ENCODE data around the gene NRROS.

DNA sequence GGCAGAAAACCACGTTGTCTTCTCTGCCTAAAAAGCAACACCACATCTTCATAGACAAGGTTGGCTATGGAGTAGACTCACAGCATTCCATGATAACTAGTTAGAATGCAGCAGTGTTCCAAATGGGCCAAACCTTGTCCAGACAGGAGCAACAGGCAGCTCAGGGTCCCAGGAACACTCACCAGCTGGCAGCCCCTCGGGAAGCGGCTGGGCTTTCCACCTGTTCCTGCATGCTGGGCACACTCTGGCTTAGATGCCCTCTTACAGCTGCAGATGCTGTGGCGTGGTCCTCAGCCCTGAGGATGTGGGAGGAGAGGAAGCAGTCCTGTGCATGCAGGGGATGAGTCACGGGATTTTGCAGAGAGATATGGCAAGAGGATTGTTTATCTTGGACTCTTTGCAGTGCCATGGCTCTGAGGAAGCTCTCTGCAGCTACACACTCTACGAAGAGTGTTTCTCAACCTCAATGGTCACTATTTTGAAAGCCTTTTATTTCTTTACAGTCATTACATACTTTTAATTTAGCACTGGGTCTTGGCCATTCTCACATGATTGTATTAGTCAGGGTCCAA is 11.3 kb downstream of the NRROS start:
- TF ChIP-seq, protein P1, sequence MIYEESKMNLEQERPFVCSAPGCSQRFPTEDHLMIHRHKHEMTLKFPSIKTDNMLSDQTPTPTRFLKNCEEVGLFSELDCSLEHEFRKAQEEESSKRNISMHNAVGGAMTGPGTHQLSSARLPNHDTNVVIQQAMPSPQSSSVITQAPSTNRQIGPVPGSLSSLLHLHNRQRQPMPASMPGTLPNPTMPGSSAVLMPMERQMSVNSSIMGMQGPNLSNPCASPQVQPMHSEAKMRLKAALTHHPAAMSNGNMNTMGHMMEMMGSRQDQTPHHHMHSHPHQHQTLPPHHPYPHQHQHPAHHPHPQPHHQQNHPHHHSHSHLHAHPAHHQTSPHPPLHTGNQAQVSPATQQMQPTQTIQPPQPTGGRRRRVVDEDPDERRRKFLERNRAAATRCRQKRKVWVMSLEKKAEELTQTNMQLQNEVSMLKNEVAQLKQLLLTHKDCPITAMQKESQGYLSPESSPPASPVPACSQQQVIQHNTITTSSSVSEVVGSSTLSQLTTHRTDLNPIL (CRISPR knock-in tag; IDR thresholded peaks at IDR 0.05; ENCODE audit: low read depth) = no peak
- TF ChIP-seq ZFP3 (CRISPR knock-in tag; IDR thresholded peaks at IDR 0.05) (no peak), ZFP30 (CRISPR knock-in tag; IDR thresholded peaks at IDR 0.05) (no peak), RARB (CRISPR knock-in tag; IDR thresholded peaks at IDR 0.05) (no peak)
- TF ChIP-seq, protein P2, sequence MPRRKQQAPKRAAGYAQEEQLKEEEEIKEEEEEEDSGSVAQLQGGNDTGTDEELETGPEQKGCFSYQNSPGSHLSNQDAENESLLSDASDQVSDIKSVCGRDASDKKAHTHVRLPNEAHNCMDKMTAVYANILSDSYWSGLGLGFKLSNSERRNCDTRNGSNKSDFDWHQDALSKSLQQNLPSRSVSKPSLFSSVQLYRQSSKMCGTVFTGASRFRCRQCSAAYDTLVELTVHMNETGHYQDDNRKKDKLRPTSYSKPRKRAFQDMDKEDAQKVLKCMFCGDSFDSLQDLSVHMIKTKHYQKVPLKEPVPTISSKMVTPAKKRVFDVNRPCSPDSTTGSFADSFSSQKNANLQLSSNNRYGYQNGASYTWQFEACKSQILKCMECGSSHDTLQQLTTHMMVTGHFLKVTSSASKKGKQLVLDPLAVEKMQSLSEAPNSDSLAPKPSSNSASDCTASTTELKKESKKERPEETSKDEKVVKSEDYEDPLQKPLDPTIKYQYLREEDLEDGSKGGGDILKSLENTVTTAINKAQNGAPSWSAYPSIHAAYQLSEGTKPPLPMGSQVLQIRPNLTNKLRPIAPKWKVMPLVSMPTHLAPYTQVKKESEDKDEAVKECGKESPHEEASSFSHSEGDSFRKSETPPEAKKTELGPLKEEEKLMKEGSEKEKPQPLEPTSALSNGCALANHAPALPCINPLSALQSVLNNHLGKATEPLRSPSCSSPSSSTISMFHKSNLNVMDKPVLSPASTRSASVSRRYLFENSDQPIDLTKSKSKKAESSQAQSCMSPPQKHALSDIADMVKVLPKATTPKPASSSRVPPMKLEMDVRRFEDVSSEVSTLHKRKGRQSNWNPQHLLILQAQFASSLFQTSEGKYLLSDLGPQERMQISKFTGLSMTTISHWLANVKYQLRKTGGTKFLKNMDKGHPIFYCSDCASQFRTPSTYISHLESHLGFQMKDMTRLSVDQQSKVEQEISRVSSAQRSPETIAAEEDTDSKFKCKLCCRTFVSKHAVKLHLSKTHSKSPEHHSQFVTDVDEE (CRISPR knock-in tag; IDR thresholded peaks at IDR 0.05) = peak; percentile 59; the same call in 1 of the 2 replicates

All from SK-N-SH treated with all-trans-retinoic acid at 6 μM for 48 hours (cell line).